GM15510 (cell line): ENCODE results near the gene TMEM234.

Experiments
- POLR2A ChIP-seq: IDR thresholded peaks from 3 replicates; pipeline ENCODE4 v1.6.1; 2011; ENCODE audit warnings: borderline replicate concordance; ENCODE audit not compliant: insufficient read length; ENCODE audit errors: extremely low read depth

Gene TMEM234

DNA sequence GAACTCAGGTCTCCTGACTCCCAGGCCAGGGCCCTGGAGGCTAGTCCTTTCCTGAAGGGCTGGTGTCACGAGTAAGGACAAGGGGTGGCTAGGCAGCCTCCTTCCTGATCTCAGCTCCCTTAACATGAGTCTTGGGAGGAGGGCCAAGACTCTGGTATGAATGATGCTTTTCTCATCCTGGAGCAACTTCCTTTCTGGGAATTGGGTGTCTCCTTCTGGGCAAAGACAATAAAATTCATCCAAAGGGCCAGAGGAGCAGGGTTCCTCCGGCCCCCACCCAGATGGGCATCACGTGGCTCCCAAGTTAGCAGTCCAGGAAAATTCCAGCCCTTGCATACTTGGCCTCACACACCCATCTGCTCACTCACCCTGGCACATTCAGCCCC lies 24.7 kb upstream of the TMEM234 start, which contains the start of gene FAM167B:
TSS of gene FAM167B (plus strand) at position 335 of the 386 bp plus-strand sequence. CDS start 200 bp downstream, outside the sequence.
- no peak for TF ChIP-seq POLR2A

DNA sequence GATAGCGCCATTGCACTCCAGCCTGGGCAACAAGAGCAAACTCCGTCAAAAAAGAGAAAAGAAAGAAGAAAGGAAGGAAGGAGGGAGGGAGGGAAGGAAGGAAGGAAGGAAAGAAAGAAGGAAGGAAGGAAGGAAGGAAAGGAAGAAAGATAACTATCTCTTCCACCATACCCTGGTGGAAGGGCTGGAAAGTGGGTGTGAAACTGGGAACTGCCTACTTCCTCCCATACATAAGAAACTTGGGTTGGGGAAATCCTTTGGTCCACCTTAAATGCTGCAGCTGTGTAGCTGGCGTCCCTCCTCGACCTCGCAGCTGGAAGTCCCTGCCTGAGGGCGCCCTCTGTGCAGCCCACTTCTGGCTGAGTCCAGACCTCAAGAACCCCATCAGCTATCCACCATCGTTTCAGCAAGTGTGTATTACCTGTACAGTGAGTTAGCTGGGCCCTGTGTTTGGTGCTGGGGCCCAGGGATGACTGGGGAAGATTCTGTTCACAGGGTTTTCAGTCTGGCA lies 20.2 kb upstream of the TMEM234 start:
- TF ChIP-seq POLR2A = no peak

DNA sequence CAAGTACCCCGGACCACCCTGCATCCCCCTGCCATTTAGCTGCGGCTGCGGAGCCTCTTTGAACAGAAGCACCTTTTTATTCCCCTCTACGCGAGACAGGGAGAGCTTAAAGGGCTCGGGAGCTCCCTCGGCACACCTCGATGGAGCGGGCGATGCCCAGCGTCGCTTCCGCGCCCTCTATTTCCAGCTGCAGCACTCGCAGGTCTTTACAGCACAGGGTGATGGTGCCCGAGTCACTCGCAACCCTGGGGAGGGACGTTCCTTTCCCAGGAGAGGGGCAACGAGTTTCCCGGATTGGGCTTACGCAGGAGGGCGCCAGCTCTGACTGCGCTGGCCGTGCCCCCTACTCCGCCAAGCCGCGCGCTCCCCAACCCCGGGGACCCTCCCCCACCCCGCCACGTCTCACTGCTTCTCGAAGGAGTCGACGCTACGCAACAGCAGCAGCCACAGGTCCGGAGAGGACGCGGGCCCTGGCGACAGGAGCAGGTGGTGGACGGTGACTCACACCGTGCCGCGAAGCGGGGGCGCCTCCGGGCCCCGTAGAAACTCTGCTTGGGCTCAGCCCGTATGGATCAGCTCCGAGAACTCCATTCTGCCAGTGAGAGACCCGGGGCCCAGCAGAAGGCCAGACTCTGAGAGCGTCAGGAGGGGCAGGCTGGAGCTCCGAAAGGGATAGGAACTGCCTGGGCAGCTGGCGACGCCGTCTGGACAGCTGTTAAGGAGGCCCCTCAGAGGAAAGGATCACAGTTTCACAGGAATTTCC lies 19.0 kb upstream of the TMEM234 start:
- TF ChIP-seq POLR2A = no peak

DNA sequence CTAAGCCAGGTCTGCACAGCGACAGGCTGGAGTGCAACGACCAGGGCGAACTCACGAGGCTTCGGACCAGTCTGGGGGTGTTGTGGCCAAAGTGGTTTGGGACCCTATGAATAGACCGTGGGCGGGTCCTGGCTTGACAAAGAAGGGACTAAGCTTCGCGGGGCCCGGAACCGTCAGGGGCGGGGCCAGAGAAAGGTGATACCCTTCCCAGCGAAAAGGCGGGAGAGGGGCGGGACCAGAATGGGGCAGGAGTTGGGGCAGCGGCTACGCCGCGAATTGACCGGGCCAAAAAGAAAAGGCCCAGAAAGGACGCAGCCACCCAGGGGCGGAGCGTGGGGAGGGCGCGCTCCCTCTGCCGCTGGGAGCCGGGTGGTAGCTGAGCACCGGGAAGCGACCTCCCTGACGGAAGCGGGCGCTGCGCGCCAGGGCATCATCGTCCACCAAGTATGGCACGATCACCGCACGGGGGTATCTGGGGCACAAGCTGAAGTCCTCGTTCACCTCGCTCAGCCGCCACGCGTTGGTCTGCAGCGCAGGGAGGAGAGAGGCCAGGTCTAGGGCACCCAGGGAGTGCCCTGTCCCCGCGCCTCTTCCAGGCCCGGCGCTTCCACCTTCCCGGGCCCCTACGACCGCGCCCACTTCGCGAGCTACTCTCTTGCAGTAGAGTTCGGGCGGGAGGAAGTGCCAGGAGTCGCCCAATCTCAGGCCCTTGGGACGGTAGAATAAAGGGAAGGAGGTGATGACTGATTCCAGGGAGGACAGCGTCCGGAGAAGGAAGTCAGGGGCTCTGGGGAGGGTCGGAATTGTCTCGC lies 18.2 kb upstream of the TMEM234 start:
- no peak for TF ChIP-seq POLR2A

DNA sequence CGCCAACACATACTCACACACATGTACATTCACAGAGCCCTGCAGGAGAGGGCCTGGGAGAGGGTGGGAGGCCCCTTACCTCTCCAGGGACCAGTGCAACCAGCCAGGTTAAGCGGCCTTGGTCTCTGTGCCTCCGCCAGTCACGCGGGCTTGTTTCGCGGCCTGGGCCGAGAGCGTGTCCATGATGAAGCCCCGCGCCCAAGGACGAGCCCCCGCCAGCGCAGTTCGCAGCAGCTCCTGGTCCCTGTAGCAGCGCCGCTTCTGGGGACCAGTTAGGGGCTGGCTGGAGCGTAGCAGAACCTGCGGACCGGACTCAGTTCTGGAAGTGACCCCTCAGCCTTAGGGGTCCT lies 17.6 kb upstream of the TMEM234 start:
- no peak for TF ChIP-seq POLR2A

DNA sequence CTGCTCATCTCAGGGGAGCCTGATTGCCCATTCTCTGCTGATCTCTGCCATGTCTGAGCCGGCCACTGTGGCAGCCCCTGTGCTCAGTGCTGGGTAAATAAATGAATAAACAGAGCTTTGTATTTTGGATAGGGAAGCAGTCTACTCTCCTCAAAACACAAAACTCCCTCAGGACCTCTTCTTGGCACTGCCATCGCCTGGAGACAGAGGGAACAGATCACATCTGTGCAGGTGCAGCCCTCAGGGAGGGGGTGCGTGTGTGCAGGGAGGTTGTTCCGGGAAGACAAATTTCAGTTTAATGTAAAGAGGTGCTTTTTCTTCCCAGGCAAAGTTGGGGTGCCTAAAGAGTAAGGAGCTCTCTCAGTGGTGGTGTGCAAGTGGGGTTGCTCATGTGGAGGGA lies 17.2 kb upstream of the TMEM234 start:
- TF ChIP-seq POLR2A = no peak

DNA sequence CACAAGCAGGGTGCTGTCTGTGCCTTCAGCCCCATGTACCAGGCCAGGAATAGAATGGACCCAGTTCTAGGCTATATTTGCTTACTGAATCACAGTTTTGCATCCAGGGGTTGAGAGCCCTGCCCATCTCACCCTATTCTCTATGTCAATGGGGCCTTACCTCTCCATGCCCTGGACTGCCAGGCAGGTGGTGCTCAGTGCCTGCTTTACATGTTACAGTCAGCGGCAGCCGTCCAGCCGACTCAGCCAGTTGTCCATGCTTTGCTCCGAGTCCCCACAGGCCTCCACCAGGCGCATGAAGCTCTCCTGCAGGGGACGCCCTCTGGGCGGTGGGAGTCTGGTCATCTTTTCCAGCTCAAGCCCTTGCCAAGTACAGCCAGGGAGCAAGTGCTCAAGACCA lies 12.6 kb upstream of the TMEM234 start:
- no peak for TF ChIP-seq POLR2A

DNA sequence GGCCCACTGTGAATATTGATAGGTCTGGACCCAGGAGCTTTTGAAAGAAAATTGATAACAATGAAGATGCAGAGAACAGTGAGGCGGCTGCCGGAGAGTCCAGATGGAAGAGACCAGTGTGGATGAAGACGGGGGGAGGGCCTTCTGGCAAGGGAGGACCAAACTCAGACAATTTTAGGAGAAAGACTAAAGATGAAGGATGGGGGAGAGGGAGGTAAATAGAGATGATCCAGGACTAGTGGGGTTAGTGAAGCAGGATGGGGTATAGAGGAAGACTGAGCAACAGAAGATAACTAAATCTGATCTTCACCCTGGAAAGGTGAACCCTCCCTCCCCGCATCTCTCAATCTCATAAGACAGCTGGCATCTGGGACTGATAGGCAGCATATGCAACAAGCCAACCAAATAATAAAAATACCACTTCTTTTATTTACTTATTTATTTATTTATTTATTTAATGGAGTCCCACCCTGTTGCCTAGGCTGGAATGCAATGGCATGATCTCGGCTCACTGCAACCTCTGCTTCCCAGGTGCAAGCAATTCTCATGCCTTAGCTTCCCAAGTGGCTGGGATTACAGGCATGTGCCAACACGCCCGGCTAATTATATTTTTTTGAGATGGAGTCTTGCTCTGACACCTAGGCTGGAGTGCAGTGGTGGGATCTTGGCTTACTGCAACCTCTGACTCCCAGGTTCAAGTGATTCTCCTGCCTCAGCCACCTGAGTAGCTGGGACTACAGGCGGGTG lies 10.6 kb upstream of the TMEM234 start:
- TF ChIP-seq POLR2A = no peak

DNA sequence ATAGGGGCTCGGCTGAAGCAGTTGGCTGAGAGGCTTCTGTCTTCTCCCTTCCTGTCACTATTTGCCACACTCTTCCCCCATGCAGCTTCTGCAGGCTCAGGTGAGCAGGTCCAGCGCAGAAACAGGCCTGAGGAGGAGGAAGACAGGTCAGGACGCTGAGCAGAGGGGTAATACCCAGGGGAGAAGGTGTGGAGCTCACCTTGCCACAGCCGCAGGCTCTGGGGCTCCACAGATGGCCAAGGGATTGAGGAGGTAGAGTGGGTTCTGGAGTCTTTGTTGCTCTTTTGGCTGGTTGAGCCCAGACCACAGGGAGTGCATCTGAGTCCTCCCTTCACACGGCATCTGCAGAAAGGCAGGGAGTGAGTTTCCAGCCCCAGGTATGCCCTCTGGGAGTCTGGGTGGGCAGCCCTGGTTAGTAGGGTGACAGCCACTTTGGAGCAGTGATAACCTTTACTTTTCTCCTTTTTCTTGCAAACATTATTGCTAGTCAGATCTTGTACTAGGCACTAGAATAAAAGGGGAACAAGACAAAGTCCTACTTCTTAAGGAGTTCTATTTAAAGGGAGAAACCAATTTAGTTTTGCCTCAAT lies 9.8 kb upstream of the TMEM234 start:
- no peak for TF ChIP-seq POLR2A

DNA sequence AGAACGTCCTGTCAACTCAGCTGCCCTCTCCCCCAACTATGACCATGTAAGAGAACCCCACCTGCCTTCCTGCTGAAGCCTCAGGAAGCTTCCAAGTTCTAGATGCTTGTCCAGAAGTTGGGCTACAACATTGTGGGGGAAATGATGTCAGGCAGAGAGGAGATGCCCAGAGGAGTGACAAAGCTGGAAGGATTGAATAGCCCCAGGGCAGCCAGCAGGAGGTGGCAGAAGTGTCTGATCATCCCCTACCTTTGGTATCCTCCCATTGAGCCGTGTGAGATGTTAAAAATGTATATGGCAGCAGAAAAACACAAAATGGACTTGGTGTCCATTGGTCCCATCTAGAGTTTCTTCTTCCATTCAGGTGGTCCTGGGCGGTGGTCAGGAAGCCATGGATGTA lies 6.6 kb upstream of the TMEM234 start:
- no peak for TF ChIP-seq POLR2A

DNA sequence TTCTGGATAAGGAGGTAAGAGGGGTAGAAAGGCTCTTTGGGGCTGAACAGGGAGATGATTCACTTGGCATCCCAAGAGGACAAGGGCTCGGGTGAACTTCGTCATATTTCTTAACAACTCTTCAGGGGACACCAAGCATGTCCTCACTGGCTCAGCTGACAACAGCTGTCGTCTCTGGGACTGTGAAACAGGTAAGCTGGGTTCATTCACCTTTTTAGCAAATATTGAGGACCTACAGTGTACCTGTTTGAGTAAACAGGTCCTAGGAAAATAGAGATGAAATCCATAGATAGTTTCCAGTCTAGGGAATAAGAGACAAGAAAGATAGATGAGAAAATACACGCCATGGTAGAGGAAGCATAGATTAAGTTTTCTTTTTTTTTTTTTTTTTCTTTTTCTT lies 2.1 kb upstream of the TMEM234 start:
- TF ChIP-seq POLR2A = no peak

DNA sequence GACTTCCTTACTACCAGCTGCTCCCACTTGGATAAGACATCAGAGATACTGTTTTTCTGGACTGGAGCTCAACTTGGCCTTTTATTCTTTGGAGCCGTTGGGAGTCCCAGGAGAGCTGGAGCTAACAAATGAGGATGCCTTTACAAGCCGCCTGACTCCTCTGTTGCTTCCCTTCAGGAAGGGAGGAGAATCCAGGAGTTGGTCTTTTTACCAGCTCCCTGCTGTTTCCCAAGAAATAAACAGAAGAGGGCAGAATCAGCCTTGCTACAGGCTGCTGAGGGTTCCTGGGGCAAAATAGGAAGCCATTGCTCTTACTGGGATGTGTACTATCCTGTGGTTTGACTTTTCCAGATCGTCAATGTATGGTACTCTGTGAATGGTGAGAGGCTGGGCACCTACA lies 1.5 kb upstream of the TMEM234 start:
- TF ChIP-seq POLR2A = no peak

DNA sequence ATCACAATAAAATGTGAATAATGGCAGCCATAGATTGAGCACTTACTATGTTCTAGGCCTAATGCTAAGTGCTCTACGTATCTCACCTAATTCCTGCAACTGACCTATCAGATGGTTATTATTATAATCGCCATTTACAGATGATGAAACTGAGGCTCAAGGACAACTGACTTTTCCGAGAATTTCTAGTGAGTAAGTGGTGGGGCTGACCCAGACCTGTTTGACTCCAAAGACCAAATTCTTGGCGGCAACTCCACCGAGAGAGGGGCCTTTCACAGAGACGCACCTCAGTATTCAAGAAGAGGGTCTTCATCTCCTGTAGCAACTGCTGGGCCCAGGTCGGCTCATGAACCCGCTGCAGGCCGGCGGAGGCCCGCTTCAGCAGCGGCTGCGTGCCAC lies 573 bp downstream of the TMEM234 start:
- no peak for TF ChIP-seq POLR2A

DNA sequence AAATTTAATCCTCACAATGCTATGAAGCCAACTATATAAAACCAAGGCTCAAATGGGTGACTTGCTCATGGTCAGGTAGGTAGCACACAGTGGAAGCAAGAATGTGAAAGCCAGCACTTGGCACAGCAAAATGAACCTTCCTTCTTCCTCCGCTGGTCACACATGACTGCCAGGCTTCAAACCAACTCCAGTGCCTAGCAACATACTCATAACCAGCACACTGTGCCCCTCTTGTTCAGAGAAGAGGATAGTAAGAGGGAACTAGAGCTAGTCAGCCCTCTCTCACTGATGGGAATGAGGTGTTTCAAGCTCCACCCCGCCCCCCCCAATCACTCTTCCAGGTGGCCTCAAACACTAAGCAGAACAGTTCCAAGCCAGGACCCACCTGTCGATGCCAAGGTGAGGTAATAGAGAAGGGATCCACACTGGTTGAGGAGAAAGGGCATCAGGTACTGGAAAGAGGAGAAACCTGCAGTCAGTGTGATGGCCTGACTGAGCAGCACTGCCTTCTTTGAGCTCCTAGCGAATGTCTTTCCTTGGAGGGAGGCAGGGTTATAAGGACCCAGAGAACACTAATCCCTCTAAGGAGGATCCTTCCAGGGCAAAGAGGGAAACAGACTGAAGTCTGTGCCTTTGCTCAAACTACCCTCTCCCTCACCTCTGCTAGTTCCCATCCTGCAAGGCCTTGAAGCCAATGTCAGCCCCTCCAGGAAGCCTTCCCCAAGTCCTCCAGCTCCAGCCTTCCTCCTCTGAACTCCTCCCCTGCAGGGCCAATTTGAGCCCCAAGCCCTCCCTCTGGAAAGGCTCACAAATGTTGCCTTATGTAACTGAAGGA lies 1.2 kb downstream of the TMEM234 start:
- no peak for TF ChIP-seq POLR2A
